PC-9 (cell line): ENCODE data around the gene SPAG5.

Experiments
- EZH2 ChIP-seq: fragments of 200-600 bp; sonication (generic); IDR thresholded peaks from 2 replicates; pipeline ENCODE4 v1.8.0; 2017; ENCODE audit warnings: antibody characterized with exemption, low read depth
- TF ChIP-seq, protein P1 (sequence below): fragments of 200-600 bp; sonication (generic); conservative IDR thresholded peaks from 2 replicates; pipeline ENCODE4 v1.6.1; 2017; ENCODE audit warnings: mixed run types, antibody characterized with exemption, mild to moderate bottlenecking, moderate library complexity

DNA sequence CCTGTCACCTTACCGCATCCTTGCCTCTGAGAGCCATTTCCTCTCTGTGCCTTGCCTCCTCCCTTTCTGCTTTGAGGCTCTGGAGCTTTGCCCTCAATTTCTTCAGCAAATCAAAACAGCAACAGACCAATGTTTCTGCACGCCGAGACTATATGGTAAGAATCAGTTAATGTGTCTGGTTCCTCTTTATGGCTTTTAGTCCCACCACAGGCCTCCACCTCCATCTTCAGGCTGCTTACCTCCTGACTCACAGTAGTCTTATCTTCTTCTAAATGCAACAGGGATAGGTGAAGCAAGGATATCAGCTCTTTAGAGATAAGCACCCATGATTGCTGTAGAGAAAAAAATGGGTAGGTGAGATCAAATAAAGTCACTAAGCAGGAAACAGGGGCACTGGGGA lies 13.0 kb downstream of the SPAG5 start:
- TF ChIP-seq, protein P1, sequence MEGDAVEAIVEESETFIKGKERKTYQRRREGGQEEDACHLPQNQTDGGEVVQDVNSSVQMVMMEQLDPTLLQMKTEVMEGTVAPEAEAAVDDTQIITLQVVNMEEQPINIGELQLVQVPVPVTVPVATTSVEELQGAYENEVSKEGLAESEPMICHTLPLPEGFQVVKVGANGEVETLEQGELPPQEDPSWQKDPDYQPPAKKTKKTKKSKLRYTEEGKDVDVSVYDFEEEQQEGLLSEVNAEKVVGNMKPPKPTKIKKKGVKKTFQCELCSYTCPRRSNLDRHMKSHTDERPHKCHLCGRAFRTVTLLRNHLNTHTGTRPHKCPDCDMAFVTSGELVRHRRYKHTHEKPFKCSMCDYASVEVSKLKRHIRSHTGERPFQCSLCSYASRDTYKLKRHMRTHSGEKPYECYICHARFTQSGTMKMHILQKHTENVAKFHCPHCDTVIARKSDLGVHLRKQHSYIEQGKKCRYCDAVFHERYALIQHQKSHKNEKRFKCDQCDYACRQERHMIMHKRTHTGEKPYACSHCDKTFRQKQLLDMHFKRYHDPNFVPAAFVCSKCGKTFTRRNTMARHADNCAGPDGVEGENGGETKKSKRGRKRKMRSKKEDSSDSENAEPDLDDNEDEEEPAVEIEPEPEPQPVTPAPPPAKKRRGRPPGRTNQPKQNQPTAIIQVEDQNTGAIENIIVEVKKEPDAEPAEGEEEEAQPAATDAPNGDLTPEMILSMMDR, result no peak
- TF ChIP-seq EZH2, result no peak
